H1 (cell line): ENCODE results near the gene RELT.

ENCODE experiments used
- CTCF ChIP-seq, 3 experiments: IDR thresholded peaks; 1 replicate in 2 of 3; 2 replicates in 1 of 3; pipeline versions ENCODE4 v1.5.1 to v1.6.1; 2011; ENCODE audit warnings: low read length in 3 of 3, mild to moderate bottlenecking in 3 of 3, inconsistent platforms in 2 of 3, low read depth in 1 of 3, moderate library complexity in 1 of 3; ENCODE audit not compliant: insufficient read depth in 1 of 3; ENCODE audit errors: control extremely low read depth in 1 of 3
- NRF1 ChIP-seq: IDR thresholded peaks from 2 replicates; pipeline ENCODE4 v1.6.1; 2011; ENCODE audit warnings: mild to moderate bottlenecking, low read depth, low read length, improper control_type of control experiment
- POLR2A ChIP-seq, 2 experiments: IDR thresholded peaks; 1 replicate in 1 of 2; 2 replicates in 1 of 2; pipeline ENCODE4 v1.6.1; 2011; ENCODE audit warnings: low read depth in 2 of 2, low read length in 2 of 2, mild to moderate bottlenecking in 2 of 2; ENCODE audit errors: control extremely low read depth in 1 of 2
- POU5F1 ChIP-seq: IDR thresholded peaks from 2 replicates; pipeline ENCODE4 v1.6.1; 2011; ENCODE audit warnings: low read depth, mild to moderate bottlenecking, low read length, moderate library complexity
- SIRT6 ChIP-seq: IDR thresholded peaks from one replicate; pipeline ENCODE4 v1.7.1; 2012; ENCODE audit warnings: low read length, inconsistent platforms

GRCh38 chr11:73396985-73397384 lies 20.8 kb downstream of the RELT start:
- no peak for TF ChIP-seq CTCF (IDR thresholded peaks at IDR 0.05; ENCODE audit: control extremely low read depth in 1 of 3, insufficient read depth in 1 of 3, low read depth in 1 of 3, low read length in 3 of 3)
- no peak for TF ChIP-seq POU5F1
- TF ChIP-seq POLR2A (IDR thresholded peaks at IDR 0.05; ENCODE audit: control extremely low read depth in 1 of 2, low read depth in 2 of 2, low read length in 2 of 2), result no peak
- TF ChIP-seq SIRT6, result no peak
- TF ChIP-seq NRF1, result no peak
